HG03354 (cell line): ENCODE results near the gene TMEM147.

ENCODE experiments used
- ATAC-seq: cut with Tn5 transposase; IDR thresholded peaks from one replicate; pipeline ENCODE4 v1.9.1; 2021; ENCODE audit warnings: mild to moderate bottlenecking; ENCODE audit not compliant: unreplicated experiment, poor library complexity, severe bottlenecking

Gene TMEM147, protein sequence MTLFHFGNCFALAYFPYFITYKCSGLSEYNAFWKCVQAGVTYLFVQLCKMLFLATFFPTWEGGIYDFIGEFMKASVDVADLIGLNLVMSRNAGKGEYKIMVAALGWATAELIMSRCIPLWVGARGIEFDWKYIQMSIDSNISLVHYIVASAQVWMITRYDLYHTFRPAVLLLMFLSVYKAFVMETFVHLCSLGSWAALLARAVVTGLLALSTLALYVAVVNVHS

DNA sequence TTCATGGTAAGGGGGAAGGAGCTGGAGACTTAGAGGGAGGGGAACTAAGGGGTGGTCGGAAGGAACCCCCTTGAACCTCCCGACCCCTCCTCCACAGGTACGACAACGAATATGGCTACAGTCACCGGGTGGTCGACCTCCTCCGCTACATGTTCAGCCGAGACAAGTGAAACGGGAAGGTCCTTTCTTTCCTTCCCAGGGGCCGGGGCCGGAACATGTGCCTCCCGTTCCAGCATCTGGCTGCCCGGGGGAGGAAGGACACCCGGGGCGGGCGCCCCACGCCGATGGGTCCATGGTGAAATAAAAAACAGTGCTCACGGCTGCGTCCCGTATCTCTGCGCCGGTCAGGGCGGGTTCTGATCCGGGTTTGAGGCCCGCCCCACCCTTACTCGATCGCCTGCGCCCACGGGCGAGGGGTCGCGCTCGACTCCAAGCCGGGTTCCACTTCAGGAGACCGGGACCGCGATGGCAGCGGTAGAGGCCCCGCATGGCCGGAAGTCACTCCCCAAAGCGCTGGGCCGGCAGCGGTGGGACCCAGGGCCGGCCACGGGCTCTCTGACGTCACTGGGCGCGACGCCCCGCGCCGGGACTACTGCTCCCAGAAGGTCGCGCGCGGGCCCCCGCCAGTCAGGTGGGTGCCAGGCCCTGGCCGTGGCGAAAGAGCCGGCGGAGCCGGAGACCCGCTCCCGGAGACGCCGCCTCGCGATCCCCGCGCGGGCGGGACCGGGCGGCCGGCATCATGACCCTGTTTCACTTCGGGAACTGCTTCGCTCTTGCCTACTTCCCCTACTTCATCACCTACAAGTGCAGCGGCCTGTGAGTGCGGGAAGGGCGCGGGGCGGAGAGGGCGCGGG, at the start of gene TMEM147:
TSS of gene TMEM147 (plus strand) at position 626 of the 854 bp plus-strand sequence. CDS start at position 740, 114 bp downstream.
- peak; percentile 81 for ATAC-seq

DNA sequence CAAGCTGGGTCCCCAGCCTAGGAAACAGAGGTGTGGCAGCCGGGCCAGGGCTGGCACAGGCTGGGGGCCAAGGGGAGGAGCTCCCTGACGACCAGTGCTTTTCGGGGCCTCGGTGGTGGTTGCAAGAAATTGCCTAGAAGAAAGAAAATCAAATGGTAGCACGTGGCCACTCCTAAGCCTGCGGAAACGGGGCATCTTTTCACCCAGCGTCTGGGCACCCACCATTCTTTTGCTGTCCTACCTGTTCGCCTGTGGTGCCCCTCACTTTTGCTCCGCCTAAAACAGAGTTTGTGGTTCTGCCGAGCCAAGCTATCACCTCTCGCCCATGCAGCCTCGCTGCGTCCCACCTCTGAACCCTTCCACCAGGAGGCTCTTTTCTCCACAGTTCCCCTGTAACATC, 48.0 kb upstream of the TMEM147 start:
- ATAC-seq, result no peak

DNA sequence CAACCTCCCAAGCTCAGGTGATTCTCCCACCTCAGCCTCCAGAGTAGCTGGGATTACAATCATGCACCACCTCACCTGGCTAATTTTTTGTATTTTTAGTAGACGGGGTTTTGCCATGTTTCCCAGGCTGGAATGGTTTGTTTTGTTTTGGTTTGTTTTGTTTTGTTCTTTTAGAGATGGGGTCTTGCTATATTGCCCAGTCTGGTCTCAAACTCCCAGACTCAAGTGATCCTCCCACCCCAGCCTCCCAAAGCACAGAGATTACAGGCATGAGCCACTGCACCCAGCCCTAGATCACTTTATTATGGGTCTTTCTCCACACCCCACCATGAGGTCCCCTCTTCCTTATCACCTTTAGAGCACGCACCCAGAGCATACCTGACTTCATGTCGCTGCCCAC, 47.2 kb upstream of the TMEM147 start:
- no peak for ATAC-seq

DNA sequence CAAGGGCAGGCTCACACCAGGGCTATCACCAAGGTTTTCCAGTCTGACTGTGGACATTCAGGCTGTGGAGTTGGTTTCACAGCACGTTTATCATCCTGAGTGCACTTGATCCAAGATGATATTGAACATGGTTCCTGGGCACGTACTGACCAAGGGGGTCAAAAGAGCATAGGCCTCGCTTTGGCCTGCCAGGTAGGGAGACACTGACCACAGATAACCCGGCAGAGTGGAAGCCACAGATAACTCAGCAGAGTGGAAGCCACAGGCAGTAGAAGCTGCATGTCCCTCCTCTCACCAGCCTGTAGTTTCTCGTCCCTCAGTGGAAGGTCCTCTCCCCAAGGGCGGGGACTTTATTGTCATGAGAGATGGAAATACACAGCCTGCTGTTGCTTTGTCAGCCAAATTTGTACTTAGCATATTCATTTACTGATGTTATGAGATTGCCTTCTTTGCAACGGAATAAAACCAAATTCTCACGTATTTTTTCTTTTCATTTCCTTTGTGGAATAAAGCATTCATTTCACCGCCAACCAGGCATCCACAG, 46.4 kb upstream of the TMEM147 start:
- ATAC-seq, result no peak

DNA sequence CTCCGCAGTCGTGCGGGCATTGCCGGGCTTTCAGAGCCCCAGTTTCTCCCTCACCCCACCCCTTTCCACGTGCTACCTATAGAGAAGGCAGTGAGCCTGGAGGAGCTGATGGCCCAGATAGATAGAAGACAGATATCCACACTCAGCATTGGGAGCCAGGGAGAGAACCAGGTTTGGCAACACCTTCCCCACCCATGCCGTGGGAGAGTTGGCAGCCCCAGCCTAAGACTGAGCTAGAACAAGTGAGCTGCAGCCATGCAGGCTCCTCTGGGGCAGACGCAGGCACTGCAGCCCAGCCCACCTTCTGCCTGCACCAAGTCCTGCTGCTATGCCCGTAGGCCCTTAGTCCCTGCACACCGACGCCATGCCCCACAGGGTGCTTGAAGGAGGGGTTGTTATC, 44.8 kb upstream of the TMEM147 start:
- no peak for ATAC-seq

DNA sequence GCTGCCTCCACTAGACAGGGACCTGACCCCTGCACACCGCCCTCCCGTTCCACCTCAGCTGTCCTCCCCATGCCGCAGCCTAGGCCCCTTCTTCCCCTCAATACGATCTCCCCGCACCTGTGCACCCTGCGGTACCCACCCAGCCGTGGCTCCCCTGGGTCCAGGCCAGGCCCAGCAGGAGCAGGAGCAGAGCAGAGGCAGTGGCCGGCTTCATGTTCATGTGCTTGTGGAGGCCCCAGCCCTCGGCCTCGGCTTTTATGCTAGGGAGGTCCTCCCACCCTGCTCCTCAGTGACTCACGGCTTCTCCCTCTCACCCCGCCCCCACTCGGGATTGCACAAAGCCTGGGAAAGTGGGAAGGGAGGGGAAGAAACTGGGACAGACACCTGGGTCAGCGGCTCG, 43.7 kb upstream of the TMEM147 start:
- ATAC-seq, result no peak

DNA sequence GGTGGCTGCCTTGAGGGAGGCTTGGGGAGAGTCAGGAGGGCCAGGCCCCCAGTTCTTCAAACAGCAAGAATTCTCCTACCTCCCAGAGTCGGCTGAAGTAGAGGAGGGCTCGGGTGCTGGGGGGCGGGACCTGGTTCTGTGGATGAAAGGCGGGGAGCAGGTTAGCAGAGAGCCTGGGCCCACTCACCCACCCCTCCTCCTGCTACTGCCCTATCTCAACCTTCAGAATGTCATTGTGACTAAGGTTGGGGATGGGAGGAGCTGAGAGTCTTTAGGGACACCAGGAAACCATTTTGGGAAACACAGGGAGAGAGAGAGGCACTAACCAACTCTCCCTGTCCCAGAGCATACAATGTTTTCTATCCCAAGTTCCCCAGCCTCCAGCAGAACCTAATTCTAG, 42.7 kb upstream of the TMEM147 start:
- no peak for ATAC-seq

DNA sequence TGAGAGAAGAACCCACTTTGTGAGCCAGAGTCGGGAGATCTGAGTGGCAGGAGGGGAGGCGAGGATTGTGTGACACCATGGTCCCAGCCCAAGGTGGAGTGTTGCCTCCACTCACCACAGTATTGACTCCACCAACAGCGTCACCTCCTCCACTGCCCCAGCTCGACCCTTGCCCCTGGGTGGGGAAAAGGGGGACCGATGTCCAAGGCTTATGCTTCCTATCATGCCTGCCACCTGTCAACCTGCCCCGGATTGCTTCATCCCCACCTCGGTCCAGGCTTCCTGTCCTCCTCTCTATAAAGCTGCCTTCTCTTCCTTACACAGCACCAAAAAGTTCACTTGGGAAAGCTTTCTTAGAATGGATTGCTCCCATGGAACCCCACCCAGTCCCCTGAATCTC, 39.4 kb upstream of the TMEM147 start:
- no peak for ATAC-seq

DNA sequence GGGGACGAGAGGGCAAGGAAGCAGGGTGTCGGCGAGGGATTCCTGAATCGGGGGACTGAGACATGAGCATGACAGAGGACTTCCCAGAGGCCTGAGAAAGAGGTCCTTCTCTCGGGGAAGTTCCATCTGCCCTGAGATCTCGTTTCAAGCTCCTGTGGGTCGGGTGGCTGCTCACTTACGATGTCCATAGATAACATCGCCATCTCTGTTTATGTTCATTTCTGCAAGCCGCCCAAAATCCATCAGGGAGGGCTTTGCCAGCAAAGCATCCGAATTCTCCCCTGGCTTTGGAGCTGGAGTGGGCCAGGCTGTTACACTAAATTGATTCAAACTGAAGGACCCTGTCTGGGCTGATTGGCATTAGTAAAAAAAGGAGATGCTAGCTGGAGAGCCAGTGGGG, 37.9 kb upstream of the TMEM147 start:
- no peak for ATAC-seq

DNA sequence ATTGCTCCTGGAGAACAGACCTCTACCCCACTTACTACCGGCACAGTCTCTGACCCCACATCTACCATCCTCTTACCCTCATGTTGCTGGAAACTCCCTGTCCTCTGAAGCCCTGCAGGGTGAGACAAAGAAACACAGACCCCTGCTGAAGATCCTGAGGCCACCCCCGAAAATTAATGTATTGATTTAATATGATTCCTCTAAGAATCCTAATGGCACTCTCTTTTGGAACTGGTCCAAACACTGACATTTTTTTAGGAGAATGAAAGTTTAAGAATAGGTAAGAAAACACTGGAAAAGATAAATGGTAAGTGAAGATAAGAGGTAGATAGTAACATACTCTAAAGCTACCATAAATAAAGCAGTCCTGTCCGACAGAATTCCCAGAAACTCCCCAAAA, 37.3 kb upstream of the TMEM147 start:
- ATAC-seq, result no peak

DNA sequence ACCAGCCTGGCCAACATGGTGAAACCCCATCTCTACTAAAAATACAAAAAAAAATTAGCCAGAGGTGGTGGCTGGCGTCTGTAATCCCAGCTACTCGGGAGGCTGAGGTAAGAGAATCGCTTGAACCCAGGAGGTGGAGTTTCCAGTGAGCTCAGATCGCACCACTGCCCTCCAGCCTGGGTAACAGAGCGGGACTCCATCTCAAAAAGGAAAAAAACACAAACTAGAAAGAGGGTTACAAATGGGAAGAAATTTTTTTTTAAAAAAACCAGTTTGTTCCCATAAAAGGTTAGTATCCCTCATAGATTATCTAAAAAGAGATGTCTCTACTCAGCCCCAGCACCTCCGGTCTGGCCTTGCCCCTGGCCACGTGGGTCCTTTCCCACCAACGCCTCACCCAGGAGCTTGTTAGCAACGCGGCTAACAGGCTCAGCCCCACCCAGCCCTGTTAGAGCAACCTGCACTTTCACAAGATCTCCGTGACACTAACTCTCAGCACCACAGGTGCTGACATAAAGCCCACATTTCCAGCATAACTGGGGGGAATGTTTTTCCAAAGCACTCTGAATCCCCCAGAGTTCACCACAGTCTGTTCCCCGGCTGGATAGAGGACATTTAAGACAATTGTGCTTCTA, 36.3 kb upstream of the TMEM147 start:
- ATAC-seq, result no peak

DNA sequence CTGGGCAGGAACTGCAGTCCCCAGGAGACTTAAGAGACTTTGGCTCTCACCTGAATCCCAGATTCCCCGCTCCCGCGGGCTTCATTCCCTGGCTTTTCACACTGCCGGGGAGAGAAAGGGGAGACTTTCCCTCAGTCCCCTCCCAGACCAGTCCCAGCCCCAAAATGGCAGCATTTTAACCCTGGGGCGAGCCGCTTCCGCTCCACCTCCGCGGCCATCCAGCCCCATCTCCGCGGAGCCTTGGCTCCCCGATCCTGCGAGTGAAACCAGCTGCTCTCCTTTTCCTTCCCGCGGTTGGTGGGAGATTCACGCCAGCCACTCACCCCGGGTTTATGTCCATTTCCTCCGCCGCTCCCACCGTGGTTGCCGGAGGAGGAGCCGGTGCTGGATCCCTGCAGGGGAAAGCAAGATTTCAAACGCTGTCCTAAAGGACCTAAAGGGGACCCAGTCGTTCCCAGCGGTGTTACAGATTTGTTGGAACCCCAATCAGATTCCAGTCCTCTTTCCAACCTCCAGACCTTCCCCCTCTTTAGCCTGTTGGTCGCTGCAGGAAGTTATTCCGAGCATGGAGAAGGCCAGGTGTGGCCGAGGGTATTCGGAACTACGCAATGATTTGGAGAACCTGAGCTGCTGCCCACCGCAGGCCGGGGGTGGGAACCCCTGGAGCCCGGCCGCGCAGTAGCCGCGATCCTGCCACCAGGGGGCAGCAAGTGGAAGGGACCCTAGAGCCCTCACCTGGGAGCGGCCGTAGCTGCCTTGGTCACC, 35.4 kb upstream of the TMEM147 start:
- ATAC-seq, result no peak

DNA sequence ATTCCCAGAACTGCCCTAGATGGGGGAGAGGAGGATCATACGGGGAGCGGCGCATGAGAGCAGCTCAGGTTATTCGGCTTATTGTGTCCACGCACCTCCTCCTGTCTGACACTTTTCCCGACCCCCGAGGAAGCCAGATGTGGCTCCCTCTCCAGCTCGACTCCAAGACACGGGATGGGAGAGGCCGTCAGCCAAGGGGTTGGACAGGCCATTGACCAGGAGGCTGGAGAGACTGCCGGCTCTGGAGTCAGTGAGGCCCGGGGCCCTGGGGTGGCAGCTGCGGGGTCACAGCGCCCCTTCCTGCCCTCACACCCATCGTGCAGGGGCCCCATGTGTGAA, 34.8 kb upstream of the TMEM147 start:
- no peak for ATAC-seq

DNA sequence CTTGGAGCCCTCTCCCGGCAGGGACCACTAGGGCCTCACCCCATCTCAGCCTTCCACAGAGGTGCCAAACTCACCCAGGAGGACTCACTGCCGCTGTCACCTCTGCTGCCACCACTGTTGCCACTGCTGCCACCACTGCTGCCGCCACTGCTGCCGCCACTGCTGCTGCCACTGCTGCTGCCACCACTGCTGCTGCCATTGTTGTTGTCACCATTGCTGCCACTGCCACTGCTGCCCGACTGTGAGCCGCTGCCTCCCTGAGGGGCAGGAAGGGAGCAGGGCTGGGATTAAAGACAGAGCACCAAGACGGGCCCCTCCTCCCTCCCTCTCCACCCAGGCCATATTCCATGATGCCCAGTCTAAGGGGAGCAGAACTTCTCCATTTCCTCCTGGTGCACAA, 34.1 kb upstream of the TMEM147 start:
- no peak for ATAC-seq

DNA sequence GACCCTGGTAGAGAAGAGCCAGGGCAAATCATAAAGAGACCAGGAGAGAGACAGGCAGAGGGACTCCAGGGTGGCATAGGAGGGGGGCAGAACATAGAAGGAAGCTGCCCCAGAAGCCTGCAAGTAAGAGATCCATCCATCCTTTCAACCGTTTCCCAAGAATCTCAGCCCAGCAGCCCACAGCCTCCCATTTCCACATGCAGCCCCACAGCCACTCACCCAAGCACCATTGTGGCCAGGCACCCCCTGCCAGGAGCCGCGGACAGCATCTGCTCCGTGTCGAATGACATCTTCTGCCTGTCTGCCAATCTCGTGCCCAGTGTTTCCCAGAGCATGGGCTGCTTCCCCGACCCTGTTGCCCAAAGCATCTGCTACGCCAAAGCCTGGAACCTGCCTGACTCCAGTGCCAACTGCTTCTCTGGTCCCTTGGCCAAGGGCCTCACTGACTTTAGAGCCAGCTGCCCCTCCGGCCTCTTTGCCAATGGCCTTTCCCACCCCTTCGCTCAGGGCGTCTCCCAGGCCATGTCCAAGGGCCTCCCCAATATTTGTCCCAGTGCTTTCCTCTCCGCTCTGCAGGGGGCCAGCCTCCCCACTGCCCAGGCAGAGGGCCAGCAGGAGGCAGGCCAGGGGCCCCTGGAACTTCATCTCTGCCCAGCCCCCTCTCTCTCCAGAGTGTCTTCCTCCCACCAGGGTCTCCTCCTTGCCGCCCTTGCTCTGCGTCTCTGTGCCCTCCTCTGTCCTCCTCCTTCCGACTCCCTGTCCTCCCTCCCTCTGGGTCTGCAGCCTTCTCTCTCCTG, 32.4 kb upstream of the TMEM147 start:
- no peak for ATAC-seq

DNA sequence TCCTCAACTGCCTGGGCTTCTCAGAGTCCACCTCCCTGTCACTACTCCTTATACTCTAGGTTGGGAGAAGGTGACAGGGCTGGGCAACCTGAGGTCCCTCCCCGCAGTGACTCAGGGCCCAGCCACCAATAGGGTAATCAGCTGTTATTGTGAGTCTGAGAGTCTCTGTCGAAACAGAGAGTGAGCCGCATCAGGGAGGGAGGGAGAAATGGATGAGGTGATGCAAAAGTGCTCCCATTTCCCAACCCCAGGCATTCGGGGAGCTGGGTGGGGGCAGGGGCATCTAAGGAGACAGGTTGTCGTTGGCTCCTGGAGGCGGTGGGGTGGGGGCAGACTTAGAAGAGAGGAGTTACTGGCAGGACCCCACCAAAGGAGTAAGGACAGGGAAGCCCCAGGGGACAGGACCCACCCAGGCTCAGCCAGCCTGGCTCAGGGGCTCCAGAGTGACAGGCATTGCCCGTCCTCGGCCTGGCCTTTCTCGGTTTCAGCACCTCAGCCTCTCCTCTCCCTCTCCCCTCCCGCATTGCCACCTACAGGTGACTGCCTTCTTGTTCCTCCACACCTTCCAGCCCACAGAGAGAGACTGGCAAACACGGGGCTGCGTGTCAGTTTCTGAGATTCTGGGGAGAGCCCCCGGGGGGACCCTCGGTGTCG, 31.7 kb upstream of the TMEM147 start, which contains the start of gene DMKN:
TSS of gene DMKN (minus strand) at position 22 of the 654 bp plus-strand sequence. CDS start 174 bp downstream, outside the sequence.
- no peak for ATAC-seq

DNA sequence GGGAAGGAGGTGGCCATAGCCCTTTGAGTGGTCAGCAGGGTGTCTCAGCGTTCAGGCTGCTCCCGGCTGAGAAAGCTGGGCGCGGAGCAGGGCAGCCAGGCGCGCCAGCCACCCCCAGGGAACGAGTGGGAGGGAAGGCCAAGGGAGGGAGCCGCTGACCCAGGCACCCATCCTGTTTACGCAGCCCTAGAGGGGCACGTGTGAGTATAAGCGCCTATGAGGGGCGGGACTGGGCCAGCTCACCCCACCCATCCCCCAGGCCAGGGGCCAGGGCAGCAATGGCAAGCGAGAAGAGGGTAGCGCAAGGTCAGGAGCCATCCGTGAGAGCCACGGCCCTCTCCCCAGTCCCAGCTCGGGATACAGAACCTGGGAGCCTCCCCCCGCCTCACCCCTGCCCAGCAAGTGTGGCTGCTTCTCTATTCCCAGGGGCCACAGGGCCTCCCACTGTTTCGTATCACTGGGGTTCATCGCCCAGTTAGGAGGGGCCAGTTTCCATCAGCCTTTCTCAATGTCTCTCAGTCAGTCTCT, 31.1 kb upstream of the TMEM147 start:
- no peak for ATAC-seq

DNA sequence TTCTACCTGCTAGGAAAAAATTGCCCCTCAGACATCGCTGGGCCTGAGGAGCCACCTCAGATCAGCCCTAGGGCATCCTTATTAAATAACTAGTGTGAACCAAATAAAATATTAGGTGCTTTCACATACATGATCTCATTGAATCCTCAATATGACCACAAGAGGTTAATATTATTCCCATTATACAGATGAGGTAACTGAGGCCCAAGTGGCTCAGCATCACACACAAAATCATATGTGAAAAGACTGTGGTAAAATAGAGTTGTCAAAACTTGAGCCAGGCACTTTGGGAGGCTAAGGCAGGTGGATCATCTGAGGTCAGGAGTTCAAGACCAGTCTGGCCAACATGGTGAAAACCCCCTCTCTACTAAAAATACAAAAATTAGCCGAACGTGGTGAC, 29.1 kb upstream of the TMEM147 start:
- ATAC-seq, result no peak
